PFSK-1 (cell line): ENCODE measurements around the gene GPATCH2L.

ENCODE experiments used
- FOXP2 ChIP-seq: optimal IDR thresholded peaks from 2 replicates; pipeline ENCODE3; 2011; ENCODE audit warnings: borderline replicate concordance, control low read depth, inconsistent platforms; ENCODE audit not compliant: insufficient read depth; ENCODE audit errors: extremely low read length, extremely low read depth
- POLR2AphosphoS5 ChIP-seq: IDR thresholded peaks from 2 replicates; pipeline ENCODE4 v1.6.1; 2012; ENCODE audit warnings: low read depth, mild to moderate bottlenecking, control low read depth, low read length, moderate library complexity
- SIN3A ChIP-seq: IDR thresholded peaks from 2 replicates; pipeline ENCODE4 v1.6.1; 2012; ENCODE audit warnings: mild to moderate bottlenecking, low read length, moderate library complexity, borderline replicate concordance; ENCODE audit not compliant: insufficient read depth
- TF ChIP-seq, protein P1 (sequence below), 2 experiments: IDR thresholded peaks; 2 replicates each; pipeline versions ENCODE4 v1.6.1 to v1.8.0; 2011 to 2012; ENCODE audit warnings: low read depth in 2 of 2, low read length in 2 of 2, control low read depth in 1 of 2, inconsistent platforms in 1 of 2, mild to moderate bottlenecking in 1 of 2, moderate library complexity in 1 of 2; ENCODE audit not compliant: insufficient read depth in 1 of 2

DNA sequence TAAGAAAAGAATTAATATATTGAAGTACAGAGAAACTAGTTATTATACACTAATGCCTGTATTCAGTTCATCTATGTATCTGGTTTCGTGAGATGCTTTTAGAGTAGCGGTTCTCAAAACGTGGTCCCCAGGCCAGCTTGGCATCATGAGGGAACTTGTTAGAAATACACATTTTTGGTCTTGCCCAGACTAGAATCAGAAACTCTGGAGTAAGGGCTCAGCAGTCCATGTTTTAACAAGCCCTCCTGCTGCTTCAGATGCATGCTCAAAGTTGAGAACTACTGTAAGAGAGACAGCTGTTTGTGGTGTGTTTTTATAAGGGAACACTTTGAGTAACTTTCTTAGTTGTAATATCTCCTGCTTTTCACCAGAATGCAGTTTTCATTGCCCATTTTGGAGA lies 18.1 kb downstream of the GPATCH2L start:
- no peak for TF ChIP-seq FOXP2
- TF ChIP-seq POLR2AphosphoS5 = no peak
- TF ChIP-seq, protein P1, sequence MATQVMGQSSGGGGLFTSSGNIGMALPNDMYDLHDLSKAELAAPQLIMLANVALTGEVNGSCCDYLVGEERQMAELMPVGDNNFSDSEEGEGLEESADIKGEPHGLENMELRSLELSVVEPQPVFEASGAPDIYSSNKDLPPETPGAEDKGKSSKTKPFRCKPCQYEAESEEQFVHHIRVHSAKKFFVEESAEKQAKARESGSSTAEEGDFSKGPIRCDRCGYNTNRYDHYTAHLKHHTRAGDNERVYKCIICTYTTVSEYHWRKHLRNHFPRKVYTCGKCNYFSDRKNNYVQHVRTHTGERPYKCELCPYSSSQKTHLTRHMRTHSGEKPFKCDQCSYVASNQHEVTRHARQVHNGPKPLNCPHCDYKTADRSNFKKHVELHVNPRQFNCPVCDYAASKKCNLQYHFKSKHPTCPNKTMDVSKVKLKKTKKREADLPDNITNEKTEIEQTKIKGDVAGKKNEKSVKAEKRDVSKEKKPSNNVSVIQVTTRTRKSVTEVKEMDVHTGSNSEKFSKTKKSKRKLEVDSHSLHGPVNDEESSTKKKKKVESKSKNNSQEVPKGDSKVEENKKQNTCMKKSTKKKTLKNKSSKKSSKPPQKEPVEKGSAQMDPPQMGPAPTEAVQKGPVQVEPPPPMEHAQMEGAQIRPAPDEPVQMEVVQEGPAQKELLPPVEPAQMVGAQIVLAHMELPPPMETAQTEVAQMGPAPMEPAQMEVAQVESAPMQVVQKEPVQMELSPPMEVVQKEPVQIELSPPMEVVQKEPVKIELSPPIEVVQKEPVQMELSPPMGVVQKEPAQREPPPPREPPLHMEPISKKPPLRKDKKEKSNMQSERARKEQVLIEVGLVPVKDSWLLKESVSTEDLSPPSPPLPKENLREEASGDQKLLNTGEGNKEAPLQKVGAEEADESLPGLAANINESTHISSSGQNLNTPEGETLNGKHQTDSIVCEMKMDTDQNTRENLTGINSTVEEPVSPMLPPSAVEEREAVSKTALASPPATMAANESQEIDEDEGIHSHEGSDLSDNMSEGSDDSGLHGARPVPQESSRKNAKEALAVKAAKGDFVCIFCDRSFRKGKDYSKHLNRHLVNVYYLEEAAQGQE (IDR thresholded peaks at IDR 0.05; ENCODE audit: insufficient read depth in 1 of 2, low read depth in 2 of 2, low read length in 2 of 2) = no peak
- TF ChIP-seq SIN3A = no peak
